ENCODE results near the gene APEH.

APEH gene

GRCh38 chr3:49656541-49657112, 17.5 kb upstream of the APEH start:
- no peak for DNase-seq (ENCODE audit: extremely low spot score)
- ChIA-PET POLR2A (no interaction called here), CTCF (no interaction called here)
- TF ChIP-seq PKNOX1 (IDR thresholded peaks at IDR 0.05) = no peak
- no peak for TF ChIP-seq NFRKB (IDR thresholded peaks at IDR 0.05)
- TF ChIP-seq TARDBP (IDR thresholded peaks at IDR 0.05) = no peak
- no peak for TF ChIP-seq SP1 (IDR thresholded peaks at IDR 0.05)
- no peak for TF ChIP-seq FOXA1 (IDR thresholded peaks at IDR 0.05)
- no peak for TF ChIP-seq ARNT (IDR thresholded peaks at IDR 0.05)
- TF ChIP-seq L3MBTL2 (conservative IDR thresholded peaks at IDR 0.05) = no peak
- TF ChIP-seq FOXK2 (IDR thresholded peaks at IDR 0.05) = no peak
- TF ChIP-seq CTBP1 (IDR thresholded peaks at IDR 0.05; ENCODE audit: borderline replicate concordance) = no peak
- TF ChIP-seq SUZ12 (IDR thresholded peaks at IDR 0.05) = no peak
- TF ChIP-seq FOXM1 (IDR thresholded peaks at IDR 0.05; ENCODE audit: borderline replicate concordance) = no peak
- no peak for TF ChIP-seq ZNF384 (IDR thresholded peaks at IDR 0.05)

- ChIA-PET POLR2A (no interaction called here), CTCF (no interaction called here)
- no peak for DNase-seq (ENCODE audit: extremely low spot score)
- TF ChIP-seq ELF4 (IDR thresholded peaks at IDR 0.05) (no peak), ARNT (IDR thresholded peaks at IDR 0.05) (no peak), LEF1 (IDR thresholded peaks at IDR 0.05; ENCODE audit: borderline replicate concordance) (no peak), NFRKB (IDR thresholded peaks at IDR 0.05) (no peak), FOXK2 (IDR thresholded peaks at IDR 0.05) (no peak)
Observed at GRCh38 chr3:49657208-49657915, 16.8 kb upstream of the APEH start.

- ChIA-PET CTCF (interaction anchor here (0.5 kb wide), 1 partner anchor 490 kb away, joined by 3 read pairs; no protein-coding TSS in a partner anchor), POLR2A (no interaction called here)
- no peak for DNase-seq (ENCODE audit: extremely low spot score)
- no peak for TF ChIP-seq ZNF384 (IDR thresholded peaks at IDR 0.05)
- TF ChIP-seq L3MBTL2 (conservative IDR thresholded peaks at IDR 0.05) = no peak
- no peak for TF ChIP-seq SP1 (IDR thresholded peaks at IDR 0.05)
- TF ChIP-seq BHLHE40 (IDR thresholded peaks at IDR 0.05; ENCODE audit: borderline replicate concordance) = no peak
- TF ChIP-seq FOXK2 (IDR thresholded peaks at IDR 0.05) = no peak
- TF ChIP-seq FOXA1 (IDR thresholded peaks at IDR 0.05) = no peak
- TF ChIP-seq HDGF (IDR thresholded peaks at IDR 0.05; ENCODE audit: borderline replicate concordance) = no peak
- no peak for TF ChIP-seq ELF4 (IDR thresholded peaks at IDR 0.05)
- TF ChIP-seq SUZ12 (IDR thresholded peaks at IDR 0.05) = no peak
- no peak for TF ChIP-seq ARNT (IDR thresholded peaks at IDR 0.05)
- TF ChIP-seq PKNOX1 (IDR thresholded peaks at IDR 0.05) = no peak
- TF ChIP-seq CTBP1 (IDR thresholded peaks at IDR 0.05; ENCODE audit: borderline replicate concordance) = no peak
- TF ChIP-seq NFRKB (IDR thresholded peaks at IDR 0.05) = no peak
- TF ChIP-seq LEF1 (IDR thresholded peaks at IDR 0.05; ENCODE audit: borderline replicate concordance) = no peak
- no peak for TF ChIP-seq TARDBP (IDR thresholded peaks at IDR 0.05)
Observed at GRCh38 chr3:49658711-49659110, 15.4 kb upstream of the APEH start.

GRCh38 chr3:49659756-49660155, 14.4 kb upstream of the APEH start:
- no peak for TF ChIP-seq ZNF384 (IDR thresholded peaks at IDR 0.05)
- TF ChIP-seq FOXK2 (IDR thresholded peaks at IDR 0.05) = no peak
- no peak for TF ChIP-seq L3MBTL2 (conservative IDR thresholded peaks at IDR 0.05)
- TF ChIP-seq HDGF (IDR thresholded peaks at IDR 0.05; ENCODE audit: borderline replicate concordance) = no peak
- no peak for TF ChIP-seq TARDBP (IDR thresholded peaks at IDR 0.05)
- TF ChIP-seq LEF1 (IDR thresholded peaks at IDR 0.05; ENCODE audit: borderline replicate concordance) = no peak
- no peak for TF ChIP-seq FOXA1 (IDR thresholded peaks at IDR 0.05)
- no peak for TF ChIP-seq BHLHE40 (IDR thresholded peaks at IDR 0.05; ENCODE audit: borderline replicate concordance)
- no peak for TF ChIP-seq CTBP1 (IDR thresholded peaks at IDR 0.05; ENCODE audit: borderline replicate concordance)
- ChIA-PET CTCF (interaction anchor here (0.5 kb wide), 1 partner anchor 86 kb away, joined by 5 read pairs; no protein-coding TSS in a partner anchor), POLR2A (no interaction called here)
- no peak for DNase-seq (ENCODE audit: extremely low spot score)

- TF ChIP-seq ZNF384 (IDR thresholded peaks at IDR 0.05) (no peak), FOXM1 (IDR thresholded peaks at IDR 0.05; ENCODE audit: borderline replicate concordance) (no peak), PKNOX1 (IDR thresholded peaks at IDR 0.05) (no peak), ARNT (IDR thresholded peaks at IDR 0.05) (no peak), FOXK2 (IDR thresholded peaks at IDR 0.05) (no peak), ELF4 (IDR thresholded peaks at IDR 0.05) (no peak), FOXA1 (IDR thresholded peaks at IDR 0.05) (no peak), LEF1 (IDR thresholded peaks at IDR 0.05; ENCODE audit: borderline replicate concordance) (no peak)
- no peak for DNase-seq (ENCODE audit: extremely low spot score)
- POLR2A ChIA-PET = no interaction called here
- CTCF ChIA-PET = no interaction called here
Observed at GRCh38 chr3:49661281-49661680, 12.9 kb upstream of the APEH start.

GRCh38 chr3:49662021-49662420, 12.1 kb upstream of the APEH start:
- ChIA-PET CTCF (no interaction called here), POLR2A (no interaction called here)
- no peak for DNase-seq (ENCODE audit: extremely low spot score)
- TF ChIP-seq CTBP1 (IDR thresholded peaks at IDR 0.05; ENCODE audit: borderline replicate concordance) = no peak
- no peak for TF ChIP-seq HDGF (IDR thresholded peaks at IDR 0.05; ENCODE audit: borderline replicate concordance)
- TF ChIP-seq FOXK2 (IDR thresholded peaks at IDR 0.05) = no peak
- no peak for TF ChIP-seq SUZ12 (IDR thresholded peaks at IDR 0.05)
- TF ChIP-seq ZNF384 (IDR thresholded peaks at IDR 0.05) = no peak
- no peak for TF ChIP-seq ARNT (IDR thresholded peaks at IDR 0.05)
- no peak for TF ChIP-seq NFRKB (IDR thresholded peaks at IDR 0.05)
- no peak for TF ChIP-seq FOXM1 (IDR thresholded peaks at IDR 0.05; ENCODE audit: borderline replicate concordance)
- no peak for TF ChIP-seq SP1 (IDR thresholded peaks at IDR 0.05)
- TF ChIP-seq L3MBTL2 (conservative IDR thresholded peaks at IDR 0.05) = no peak
- TF ChIP-seq TARDBP (IDR thresholded peaks at IDR 0.05) = no peak
- no peak for TF ChIP-seq LEF1 (IDR thresholded peaks at IDR 0.05; ENCODE audit: borderline replicate concordance)
- no peak for TF ChIP-seq BHLHE40 (IDR thresholded peaks at IDR 0.05; ENCODE audit: borderline replicate concordance)
- TF ChIP-seq PKNOX1 (IDR thresholded peaks at IDR 0.05) = no peak
- TF ChIP-seq FOXA1 (IDR thresholded peaks at IDR 0.05) = no peak
- TF ChIP-seq ELF4 (IDR thresholded peaks at IDR 0.05) = no peak
